Activated CD8-positive, alpha-beta memory T cell treated with anti-CD3 and anti-CD28 coated beads for 36 hours (primary cell): ENCODE measurements around the gene SPSB4. TPM values are rescaled to one million over a fixed set of nuclear protein-coding genes. Genes with fewer than 3 reads are reported as not detected.

Experiments
- CTCF ChIA-PET: fragments of 350-600 bp; sonication (Branson Sonifier 250); formaldehyde crosslinking; loops from one replicate; lab custom pipeline; 2021; ENCODE audit warnings: antibody characterized with exemption; lab: Charles Lee
- POLR2A ChIA-PET: fragments of 350-600 bp; sonication (Branson Sonifier 250); formaldehyde crosslinking; loops from one replicate; lab custom pipeline; 2021; ENCODE audit warnings: antibody characterized with exemption; lab: Charles Lee
- total RNA-seq, 2 experiments: library from RNA; stranded (reverse); gene quantifications; one replicate each; pipeline ENCODE4 v1.2.3, GENCODE V29; 2021

SPSB4 gene
- total RNA-seq, 2 experiments from 2014 or later = not detected

DNA sequence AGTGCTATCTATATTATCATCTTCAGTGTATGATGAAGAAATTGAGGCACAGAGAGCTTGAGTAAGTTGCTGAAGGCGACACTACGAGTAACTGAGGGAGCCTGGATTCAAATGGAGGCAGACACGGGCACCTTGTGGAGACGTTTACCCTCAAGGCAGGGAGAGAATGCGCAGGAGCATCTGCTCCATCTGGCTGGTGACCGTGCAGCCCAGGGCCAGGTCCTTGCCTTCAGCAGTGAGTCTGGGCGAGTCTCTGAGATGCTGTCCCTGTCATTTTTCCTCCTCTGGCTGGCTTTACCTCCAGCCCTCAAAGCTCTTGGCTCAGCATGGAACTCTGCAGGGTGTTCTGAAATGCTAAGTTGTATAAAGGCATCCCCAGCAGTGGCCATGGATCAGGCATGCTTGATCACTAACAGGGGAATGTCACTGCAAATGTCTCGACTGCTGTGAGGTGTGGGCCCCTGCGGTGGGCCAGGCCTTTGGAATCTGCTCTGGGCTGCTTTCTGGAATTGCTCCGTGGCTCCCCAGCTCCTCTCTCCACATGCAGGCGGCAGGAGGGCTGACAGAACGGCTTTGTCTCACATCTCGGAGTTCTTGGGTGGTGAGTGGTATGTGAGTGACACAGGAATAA, 19.7 kb downstream of the SPSB4 start:
- CTCF ChIA-PET = no interaction called here
- POLR2A ChIA-PET = no interaction called here

GRCh38 chr3:141071681-141072260, 20.6 kb downstream of the SPSB4 start:
- POLR2A ChIA-PET = no interaction called here
- CTCF ChIA-PET = no interaction called here

DNA sequence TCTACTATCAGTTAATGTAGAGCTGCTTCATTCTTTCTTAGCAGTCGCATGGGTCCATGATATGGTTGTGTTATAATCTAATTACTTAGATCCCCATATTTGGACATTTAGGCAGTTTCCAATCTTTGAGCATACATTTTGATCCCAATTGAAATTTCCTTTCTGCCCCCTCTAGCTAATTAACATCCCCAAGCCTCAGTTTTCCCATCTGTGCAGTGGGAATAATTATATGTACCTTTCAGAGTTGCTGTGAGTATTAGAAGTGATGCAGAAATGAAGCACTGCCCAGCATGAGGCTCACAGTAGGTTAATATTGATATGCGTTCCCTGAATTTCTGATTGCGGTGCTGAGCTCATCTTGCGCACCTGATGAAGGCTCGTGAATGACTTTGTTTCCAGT, 21.8 kb downstream of the SPSB4 start:
- CTCF ChIA-PET = interaction anchor here (1.2 kb wide), 1 partner anchor 30 kb away, joined by 3 read pairs; no protein-coding TSS in a partner anchor
- POLR2A ChIA-PET = no interaction called here

DNA sequence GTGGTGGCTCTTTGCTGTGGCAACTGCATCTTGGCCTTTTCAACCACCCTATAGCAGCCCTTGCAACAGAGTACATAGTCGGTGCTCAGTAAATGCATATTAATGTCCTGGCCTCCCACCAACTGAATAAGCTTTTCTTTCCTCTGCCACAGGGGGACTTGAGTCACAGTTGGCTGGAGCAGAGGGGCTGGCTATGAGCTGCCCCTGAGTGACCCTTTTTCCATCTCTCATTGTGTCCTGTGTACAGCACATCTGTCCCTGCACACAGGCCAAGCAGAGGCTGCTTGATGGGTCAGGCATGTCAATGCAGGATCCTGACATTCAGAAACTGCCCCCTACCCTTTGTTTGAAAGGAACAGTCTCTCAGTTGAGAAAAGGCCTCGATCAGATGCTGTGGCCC, 22.4 kb downstream of the SPSB4 start:
- ChIA-PET POLR2A (interaction anchor here (0.6 kb wide), 1 partner anchor 15 kb away, joined by 3 read pairs; no protein-coding TSS in a partner anchor), CTCF (interaction anchor here (0.6 to 1.2 kb wide), 2 partner anchors 14 to 30 kb away, joined by 3 read pairs; no protein-coding TSS in a partner anchor)

DNA sequence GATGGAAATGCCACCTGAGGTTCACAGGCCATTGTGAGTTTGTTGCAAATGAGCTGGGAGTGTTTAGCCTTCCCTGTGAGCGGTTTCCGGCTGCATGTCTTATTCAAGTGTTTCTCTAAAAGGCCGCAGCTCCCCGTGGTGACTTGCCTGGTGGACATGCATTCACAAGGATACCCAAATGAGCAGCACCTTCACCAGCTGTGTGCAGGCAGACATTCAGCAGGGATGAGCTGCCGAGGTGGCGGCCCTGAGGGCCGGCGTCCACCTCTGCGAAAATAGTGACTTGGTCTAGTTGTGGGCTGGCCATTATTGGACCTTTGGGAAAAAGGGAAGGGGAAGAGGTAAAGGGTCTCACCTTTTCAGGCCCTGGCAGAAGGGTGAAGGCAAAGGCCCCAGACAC, 23.4 kb downstream of the SPSB4 start:
- CTCF ChIA-PET = no interaction called here
- POLR2A ChIA-PET = no interaction called here

DNA sequence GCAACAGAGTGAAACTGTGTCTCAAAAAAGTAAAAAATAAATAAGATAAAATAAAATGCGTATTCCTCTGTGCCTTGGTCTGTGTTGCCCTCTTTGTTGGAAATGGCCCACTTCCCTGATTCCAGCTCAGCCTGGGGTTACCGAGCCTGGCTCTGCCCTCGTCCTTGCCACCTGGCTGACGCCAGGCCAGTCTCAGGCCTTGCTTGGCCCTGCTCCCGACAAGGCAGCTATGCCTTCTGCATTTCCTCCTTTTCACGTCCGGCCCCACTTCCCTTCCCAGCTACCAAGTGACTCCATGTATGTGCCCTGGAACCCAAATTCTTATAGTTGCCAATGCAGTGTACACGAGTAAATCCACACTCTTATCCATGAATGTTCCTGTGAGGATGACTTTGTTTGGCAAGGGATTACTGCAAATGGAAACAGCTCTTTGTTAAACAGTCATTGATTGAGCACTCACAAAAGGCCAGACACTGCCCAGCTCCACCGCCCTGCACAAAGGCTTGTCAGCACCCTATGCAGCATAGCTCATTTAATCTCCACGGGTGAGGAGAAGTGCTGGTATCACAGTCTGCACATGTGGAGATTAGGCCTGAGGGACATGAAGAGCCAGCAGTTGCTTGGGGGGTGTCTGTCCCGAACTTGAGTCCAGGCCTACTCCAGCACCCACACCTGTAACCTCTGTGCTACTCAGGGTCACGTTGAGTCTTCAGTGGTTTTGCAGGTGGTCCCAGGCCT, 25.1 kb downstream of the SPSB4 start:
- ChIA-PET POLR2A (interaction anchor here (0.6 kb wide), 1 partner anchor 20 kb away, joined by 3 read pairs; no protein-coding TSS in a partner anchor), CTCF (no interaction called here)

DNA sequence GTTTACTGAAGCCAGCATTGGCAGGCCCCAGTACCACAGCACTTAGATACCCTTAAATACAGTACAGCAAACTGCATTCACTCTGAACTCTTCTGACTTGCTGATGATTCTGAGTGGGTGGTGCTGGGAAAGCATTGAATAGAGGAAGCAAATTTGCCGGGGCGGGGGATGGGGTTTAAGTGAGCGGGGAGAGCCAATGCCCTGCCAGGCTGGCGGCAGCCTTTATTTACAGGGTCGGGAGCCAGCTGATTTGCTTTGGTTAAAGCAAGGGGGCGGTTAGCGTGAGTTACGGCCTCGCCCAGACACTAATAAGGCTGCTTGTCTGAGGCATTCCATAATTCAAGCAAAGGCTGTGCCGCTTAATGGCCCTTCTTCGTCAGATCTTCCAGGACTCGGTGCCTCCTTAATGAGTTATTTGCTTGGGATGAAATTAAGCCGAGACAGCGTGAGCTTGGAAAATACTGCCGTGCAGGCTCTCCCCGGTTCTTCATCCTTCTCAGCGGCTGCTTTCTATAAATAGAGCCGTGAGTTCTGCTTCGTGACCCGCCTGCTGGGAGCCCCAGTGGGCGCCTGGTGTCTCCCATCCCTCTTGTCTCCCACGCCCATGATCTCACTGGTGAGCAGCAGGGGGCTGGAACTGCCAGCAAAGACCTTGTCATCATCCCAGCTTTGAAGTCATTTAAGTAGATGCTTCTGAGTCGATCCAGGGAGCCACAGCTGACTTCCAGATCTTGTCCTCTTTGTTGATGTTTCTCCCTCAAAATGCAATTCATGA, 25.8 kb downstream of the SPSB4 start:
- CTCF ChIA-PET = no interaction called here
- POLR2A ChIA-PET = interaction anchor here (0.6 kb wide), 1 partner anchor 19 kb away, joined by 3 read pairs; no protein-coding TSS in a partner anchor

- ChIA-PET CTCF (no interaction called here), POLR2A (no interaction called here)
Measured at GRCh38 chr3:141077631-141078030, 26.5 kb downstream of the SPSB4 start.

DNA sequence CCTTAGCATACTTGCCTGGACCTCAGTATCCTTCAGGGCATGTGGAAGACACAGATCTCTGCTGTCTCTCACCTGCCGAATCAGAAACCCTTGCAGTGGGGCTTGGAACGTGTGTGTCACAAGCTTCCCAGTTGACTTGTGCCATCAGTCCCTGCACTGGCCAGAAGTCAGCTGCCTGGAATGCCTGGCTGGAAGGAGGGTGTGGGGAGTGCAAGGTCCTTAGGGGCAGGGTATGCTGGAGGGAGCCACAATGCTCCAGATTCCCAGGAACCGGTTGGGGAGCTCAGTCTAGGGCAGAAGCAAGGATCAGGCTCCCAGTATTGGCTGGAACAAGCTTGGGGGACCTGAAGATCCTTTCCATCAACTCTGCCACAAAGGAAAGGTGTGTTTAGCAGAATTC, 27.1 kb downstream of the SPSB4 start:
- ChIA-PET POLR2A (no interaction called here), CTCF (no interaction called here)

GRCh38 chr3:141080431-141080830, 29.3 kb downstream of the SPSB4 start:
- CTCF ChIA-PET = no interaction called here
- POLR2A ChIA-PET = no interaction called here

DNA sequence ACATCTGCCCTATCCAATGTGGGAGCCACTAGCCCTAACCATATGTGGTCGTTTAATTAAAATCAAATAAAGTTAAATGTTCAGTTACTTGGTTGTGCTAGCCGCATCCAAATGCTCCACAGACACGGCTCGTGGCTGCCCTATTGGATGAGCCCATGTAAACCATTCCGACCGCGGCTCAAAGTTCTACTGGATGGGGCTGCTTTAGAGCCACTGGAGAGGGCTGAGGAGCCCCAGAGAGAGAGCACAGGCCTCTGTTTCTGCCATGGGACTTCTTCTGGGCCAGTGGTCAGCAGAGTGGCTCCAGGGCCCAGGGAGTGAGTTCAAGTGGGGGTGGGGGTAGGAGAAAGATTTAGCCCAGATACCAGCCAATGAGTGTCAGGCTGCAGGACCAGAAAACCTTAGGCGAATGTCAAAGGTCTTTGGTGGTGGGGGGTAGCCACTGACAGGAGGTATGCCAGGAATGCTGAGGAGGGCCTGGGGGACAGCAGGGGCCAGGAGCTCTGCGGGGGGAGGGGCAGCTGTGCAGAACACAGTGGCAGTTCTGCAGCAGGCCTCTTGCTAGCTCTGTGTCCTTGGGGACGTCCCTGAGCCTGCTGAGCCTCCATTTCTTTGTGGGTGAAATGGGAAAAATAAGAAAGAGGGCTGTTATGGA, 30.1 kb downstream of the SPSB4 start:
- CTCF ChIA-PET = no interaction called here
- POLR2A ChIA-PET = no interaction called here

DNA sequence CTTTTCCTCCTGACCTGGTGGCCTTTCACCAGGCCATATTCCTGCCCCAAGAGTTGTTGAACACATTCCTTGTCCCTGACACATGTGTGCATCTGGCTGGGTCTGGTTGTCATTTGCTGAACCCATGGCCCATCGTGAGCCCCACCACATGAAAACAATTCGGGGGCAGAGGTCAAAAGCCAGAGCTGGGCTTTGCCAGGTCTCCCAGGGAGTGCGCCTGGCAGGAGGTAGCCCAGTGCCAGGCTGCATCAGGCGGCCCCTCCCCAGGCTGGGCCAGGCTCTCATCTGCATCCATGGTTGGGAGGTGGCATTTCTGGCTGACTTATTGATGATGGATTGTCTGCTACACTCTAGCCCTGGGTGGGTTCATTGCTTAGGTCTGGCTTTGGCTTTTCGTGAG, 30.9 kb downstream of the SPSB4 start:
- POLR2A ChIA-PET = no interaction called here
- CTCF ChIA-PET = no interaction called here

- POLR2A ChIA-PET = no interaction called here
- CTCF ChIA-PET = no interaction called here
Measured at GRCh38 chr3:141083226-141083625, 32.1 kb downstream of the SPSB4 start.

DNA sequence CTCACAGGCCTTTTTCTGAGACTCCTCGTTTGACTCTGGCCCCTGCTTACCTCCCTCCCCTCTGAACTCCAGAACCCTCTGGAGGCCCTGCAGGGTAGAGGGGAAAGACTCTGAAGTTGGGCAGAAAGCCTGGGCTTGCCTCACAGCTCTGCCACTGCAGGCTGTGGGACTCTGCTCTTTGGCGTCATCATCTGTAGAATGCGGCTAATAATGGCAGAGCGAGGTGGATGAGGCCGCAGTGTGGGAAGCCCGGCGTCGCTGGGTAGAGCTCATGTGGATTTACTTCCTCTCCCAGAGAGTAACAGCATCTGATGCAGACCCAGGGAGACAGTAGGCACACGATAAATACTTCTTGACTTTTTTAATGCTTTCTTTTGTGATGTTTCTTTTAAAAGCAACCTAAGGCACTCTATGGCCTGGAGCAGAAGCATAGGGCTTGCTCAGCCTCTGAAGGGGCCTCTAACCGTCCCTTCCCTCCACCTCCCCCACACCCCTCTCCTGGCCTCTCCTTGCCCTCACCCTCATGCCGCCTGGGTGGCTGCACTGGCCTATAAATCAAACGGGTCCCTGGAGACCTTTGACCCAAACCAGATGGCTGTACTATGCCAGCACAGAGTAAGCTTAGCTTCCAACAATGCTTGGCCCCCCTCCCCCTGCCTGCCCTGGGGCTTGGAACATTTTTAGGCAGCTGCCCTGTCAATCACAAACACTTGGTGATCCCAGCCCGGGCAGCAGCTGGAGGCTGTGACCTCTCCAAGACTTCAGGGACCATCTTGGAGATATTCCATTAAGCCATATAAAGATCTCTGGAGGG, 32.9 kb downstream of the SPSB4 start:
- POLR2A ChIA-PET = no interaction called here
- CTCF ChIA-PET = no interaction called here

- ChIA-PET POLR2A (no interaction called here), CTCF (no interaction called here)
Measured at GRCh38 chr3:141085343-141086070, 34.4 kb downstream of the SPSB4 start.

DNA sequence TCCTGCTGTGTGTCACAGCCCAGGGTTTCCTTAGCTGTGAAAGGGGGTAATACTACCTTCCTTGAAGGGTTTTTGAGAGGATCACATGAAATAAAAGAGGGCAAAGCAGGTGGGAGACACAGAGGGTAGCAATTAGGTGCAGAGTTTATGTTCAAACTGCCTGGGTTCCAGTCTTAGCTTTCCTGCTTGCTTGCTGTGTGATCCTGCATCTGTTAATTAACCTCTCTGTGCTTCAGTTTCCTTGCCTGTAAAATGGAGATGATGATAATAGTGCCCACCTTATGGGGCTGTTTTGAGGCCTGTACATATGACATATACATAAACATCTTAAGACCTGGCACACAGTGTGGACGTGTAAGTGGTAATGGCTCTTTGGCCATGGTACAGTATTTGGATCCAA, 35.0 kb downstream of the SPSB4 start:
- POLR2A ChIA-PET = no interaction called here
- CTCF ChIA-PET = no interaction called here

- ChIA-PET CTCF (no interaction called here), POLR2A (no interaction called here)
Measured at GRCh38 chr3:141087076-141087777, 36.1 kb downstream of the SPSB4 start.
